HS-27A (cell line): Measurements from ENCODE around the gene CENPB.

Experiments used
- DNase-seq: peaks from one replicate; pipeline ENCODE4 v3.0.0-alpha.2; 2012; ENCODE audit warnings: low read depth, missing footprints

CENPB gene

DNA sequence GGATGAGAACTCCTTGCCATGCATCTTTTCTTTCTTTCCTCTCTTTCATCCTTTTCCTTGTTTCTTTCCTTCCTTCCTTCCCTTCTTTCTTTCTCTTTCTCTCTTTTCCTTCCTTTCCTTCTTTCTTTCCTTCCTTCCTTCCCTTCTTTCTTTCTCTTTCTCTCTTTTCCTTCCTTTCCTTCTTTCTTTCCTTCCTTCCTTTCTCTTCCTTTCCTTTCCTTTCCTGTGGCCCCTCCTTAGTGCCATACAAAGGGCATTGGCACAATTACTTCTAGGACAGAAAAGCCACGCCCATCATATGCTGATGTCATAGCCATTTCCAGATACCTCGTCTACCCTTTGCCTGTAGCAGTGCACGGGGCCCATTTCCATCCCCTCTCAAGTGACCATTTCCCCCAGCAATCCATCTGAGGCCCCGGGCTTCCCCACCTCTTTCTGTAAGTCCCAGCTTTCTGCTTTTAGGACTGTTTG lies 2.2 kb upstream of the CENPB start:
- no peak for DNase-seq

DNA sequence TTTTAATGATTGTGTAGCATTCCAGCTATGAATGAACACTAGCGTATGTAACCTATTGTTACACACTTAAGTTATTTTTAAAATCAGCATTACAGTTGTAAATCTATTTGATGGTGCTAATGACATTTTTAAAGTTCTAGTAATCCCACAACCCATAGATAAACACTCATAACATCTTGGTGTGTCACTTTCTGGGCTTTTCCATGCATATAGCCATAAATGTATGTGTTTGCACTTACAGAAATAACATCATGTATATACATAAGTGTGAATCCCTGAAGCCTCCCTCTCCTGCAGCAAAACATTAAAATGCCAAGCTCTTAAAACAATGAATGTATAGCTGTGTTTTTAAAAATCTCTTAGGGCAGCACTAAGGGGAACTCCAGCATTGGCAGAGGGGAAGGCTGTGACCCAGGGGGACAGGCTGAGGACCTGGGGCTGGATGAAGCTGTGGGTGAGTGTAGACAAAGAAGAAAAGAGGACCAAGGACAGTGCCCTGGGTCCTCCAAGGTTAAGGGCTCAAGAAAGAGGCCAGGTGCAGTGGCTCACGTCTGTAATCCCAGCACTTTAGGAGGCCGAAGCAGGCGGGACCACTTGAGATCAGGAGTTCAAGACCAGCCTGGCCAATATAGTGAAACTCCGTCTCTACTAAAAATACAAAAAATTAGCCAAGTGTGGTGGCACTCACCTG lies 929 bp upstream of the CENPB start:
- no peak for DNase-seq

GRCh38 chr20:3786126-3786484 lies 435 bp downstream of the CENPB start:
- DNase-seq = no peak

GRCh38 chr20:3785240-3786125 lies 1.1 kb downstream of the CENPB start:
- DNase-seq = no peak

- no peak for DNase-seq
Measured at GRCh38 chr20:3784863-3785239, 1.7 kb downstream of the CENPB start.

DNA sequence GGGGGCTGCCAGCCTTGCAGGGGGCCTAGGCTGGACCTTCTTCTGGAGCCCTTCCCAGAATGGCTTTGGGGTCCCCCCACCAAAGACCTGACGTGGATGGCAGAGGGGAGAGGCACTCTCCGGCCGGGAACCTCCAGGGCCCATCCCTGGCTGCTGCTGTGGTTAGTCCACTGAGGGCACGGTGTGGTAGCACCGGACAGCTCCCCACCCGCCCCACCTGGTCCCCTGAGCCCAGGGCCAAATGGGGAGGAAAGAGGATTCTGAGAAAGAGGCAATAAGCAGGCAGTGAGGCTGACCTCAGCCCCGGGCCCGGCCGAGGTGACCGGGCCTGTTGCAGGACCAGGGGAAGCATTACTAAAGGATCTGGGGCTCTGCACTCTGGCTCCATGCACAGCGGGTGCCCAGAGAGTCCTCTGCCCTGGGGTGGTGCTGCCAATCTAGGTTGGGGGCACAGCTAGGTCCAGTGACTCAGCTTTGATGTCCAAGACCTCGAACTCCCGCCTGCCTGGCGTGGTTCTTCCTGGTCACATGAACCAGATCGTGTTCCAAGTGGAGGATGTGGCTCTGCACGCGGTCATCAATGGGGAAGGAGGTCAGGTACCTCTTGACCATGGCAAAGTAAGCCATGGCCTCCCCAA lies 2.2 kb downstream of the CENPB start:
- DNase-seq = no peak

DNA sequence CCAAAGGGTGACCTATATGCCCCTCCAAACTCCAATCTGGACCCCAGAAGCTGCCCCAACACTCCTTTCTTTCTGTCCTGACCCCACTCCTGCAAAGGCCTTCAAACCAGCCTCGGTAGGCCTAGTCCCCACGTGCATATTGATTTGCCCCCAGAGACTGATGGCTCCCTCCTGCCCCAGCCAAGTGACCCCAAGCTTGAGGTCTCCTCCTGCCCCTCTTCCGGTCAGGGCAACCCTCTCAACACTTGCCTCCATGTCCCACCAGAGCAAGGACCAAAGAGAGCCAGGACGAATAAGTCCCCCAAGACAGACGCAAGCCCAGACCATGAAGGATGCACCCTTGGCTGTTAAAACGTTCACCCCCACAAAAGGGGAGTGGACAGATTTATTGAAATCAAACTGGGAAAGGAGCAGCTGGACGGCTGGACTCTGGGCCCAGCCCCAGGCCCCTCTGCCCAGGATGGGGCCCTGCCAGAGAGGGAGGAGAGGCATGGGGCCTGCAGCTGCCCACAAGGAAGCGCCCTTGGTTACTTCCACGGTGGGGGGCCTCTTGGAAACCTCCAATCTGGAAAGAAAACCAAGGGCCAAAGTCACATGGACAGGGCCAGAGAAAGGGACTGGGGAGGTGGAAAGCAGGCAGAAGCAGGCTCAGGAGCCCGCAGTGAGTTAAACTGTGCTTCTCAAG lies 2.9 kb downstream of the CENPB start:
- no peak for DNase-seq

DNA sequence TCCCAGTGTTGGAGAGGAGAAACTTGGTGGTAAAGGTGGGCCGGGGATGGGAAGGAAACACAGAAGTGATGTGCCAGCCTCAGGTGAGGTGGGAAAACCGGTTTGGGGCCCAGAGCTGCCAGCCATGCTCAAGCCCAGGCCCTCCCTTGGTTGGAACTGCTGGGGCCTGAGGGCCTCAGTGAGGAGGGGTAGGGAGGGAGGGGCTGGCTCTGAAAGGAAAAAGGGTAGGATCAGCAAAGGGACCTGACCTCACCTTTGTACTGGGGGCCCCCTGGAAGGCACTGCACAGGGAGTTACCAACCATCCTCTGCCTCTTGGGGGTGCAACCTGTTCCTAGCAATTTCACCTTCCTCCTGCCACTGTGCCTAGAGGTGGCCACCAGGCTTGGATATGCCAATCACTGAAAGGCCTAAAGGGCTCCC lies 3.5 kb downstream of the CENPB start:
- DNase-seq = no peak

DNA sequence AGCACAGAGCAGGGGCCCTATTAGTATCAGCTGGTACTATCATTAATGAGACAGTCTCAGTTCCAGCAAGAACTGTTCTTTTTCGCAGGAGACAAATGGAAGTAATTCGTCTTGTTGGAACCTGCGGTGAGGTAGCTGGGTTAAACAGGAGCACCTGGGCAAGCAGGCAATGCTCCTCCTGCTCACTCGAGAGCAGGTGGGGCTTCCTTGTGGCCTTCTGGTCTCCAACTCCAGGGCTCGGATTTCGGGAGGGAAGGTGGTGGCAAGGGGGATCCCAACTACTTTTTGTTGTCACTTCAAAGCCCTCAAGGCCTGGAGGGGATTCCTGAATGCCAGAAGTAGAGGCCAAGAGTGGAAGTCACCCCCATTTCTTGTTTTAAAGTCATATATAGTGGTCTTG lies 3.9 kb downstream of the CENPB start:
- DNase-seq = no peak

DNA sequence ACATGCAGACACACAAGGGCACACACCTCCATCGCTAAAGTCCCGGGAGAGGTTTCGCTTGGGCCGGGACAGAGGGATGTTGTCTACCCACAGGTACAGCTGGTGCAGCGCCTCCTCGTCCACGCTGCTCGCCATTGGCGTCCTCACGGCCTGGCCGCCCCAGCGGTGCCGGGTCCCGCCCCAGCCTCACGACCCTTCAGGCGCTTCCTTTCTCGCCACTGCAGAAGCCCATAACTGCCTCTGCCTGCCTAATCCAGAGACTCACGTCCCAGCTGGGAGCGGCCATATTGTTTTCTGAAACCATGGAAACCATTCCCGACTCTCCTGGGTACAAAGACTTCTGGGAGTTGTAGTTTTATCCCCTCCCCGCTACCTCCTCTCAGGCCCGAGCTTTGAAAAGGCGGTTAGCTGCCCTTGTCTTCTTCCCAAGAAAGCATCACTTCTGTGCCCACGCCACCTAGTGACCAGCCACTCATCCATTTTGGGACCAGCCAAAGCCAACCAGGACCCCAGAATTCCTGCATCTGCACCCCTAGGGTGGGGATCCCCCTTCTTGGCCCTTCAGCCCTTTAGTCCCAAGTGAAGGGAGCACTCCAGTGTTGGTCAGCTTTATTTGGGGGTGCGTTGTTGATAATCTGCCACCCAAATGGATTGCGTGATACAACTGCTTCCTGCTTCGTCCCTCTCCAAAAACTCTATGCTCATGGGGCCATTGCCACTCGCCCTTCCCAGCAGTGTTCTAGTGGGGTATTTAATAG lies 5.2 kb downstream of the CENPB start, which contains the start of gene SPEF1:
TSS of gene SPEF1 (minus strand) at position 296 of the 758 bp plus-strand sequence. CDS start at position 135, 161 bp downstream.
- peak; percentile 91 for DNase-seq

GRCh38 chr20:3778976-3779375 lies 7.6 kb downstream of the CENPB start:
- no peak for DNase-seq

DNA sequence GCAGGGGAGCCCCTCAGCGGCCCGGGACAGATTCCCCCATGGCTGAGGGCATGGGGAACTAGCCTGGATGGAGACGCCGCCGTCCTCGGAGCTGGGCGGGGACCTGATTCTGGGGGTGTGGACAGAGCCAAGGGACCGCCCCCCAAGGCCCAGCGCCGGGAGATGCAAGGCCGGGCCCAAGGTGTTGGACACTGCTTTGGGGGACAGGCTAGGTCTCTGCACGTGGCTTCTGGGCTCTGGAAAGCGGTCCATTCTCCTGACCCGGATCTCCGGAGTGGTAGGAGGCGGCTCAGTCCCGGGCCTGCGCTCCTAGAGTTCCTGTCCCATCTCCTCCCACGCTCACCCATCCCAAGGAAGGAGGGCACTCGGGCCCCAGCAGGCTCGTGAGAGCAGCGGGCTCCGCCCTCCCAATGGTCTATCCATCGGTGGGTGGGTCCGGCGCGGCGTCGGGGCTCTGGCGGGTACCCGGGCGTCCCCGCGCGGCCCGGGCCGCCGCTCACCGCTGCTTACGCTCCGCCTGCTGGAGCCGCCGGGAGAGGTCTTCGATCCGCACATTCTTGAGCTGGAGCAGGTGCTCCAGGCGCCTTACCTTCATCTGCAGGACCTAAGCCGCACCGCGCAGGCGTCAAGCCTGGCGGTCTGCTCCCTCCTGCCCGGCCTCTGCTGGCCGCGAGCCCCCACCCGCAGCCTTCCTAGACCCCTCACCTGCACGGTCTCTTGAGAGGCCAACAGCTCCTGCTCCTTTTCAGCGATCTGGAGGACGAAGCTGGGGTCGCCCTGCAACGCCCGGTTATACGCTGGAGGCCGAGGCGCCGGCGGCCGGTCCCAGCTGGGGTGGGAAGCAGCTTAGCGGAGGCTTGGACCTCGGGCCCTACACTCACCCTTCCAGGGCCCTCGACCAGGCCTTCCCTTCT lies 8.6 kb downstream of the CENPB start:
- DNase-seq = no peak

DNA sequence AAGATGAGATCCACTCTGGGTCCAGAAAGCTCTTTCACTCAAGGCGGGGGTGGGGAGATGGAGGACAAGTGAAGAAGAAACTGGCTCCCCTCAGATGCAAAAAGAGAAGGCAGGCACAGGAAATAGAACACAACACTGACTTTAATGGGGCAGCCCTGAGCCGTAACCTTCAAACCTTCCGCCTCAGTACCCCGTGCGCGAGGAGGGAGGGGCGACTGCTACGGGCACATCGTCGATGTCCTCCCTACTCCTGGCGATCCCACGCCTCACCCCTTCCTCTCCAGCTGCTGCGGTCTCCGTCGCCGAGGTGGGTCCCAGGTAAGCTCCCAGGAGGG lies 9.2 kb downstream of the CENPB start:
- DNase-seq = no peak

- no peak for DNase-seq
Measured at GRCh38 chr20:3775457-3776108, 11.0 kb downstream of the CENPB start.

DNA sequence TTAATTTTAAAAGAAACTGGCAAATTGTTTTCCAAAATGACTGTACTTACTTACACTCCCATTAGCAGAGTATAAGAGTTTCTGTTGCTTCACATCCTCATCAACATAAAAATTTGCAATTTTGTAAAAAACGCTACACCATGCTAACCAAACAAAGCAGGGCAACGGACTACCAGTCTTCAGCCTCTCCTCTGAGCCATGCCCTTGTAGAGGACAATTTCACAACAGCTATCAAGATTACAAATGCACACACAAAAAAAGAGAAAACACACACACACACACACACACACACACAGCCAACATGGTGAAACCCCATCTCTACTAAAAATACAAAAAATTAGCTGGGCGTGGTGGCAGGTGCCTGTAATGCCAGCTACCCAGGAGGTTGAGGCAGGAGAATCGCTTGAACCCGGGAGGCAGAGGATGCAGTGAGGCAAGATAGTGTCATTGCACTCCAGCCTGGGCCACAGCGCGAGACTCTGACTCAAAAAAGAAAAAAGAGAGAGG lies 14.9 kb downstream of the CENPB start:
- no peak for DNase-seq

- DNase-seq = peak; percentile 65
Measured at GRCh38 chr20:3768342-3769130, 18.0 kb downstream of the CENPB start.

GRCh38 chr20:3767427-3768341 lies 18.9 kb downstream of the CENPB start, which contains the start of gene ADISSP:
Gene ADISSP, minus strand, starts transcription at chr20:3767753. Its CDS starts 7,653 bp downstream, at chr20:3760100.
- DNase-seq = peak; percentile 92

DNA sequence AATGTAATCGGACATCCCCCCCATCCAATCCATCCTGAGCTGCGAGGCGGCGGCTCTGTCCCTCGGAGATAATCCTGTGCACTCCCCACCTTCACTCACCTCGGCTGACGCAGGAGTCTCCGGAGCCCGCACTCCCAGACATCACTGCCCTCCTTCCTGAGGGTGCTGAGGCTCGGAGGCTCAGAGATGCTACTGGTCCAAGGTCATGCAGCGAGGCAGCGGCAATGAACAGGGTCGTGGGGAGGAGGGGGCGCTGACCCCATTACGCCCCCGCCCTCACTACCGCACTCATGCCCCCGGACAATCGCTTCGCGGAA lies 19.5 kb downstream of the CENPB start:
- DNase-seq = no peak
